Stimulated activated CD4-positive, alpha-beta T cell treated with anti-CD3 and anti-CD28 coated beads, Interleukin-1b, Interleukin-23, amount 100 ng/mL, for 4 hours (primary cell): Measurements from ENCODE around the gene NELL1.

Source experiments
- DNase-seq, 2 donors: peaks; one replicate each; pipeline ENCODE4 v3.0.0-alpha.2; 2020; ENCODE audit warnings: low read depth in 2 of 2

The NELL1 gene

GRCh38 chr11:21412652-21413383, 743.4 kb downstream of the NELL1 start:
- no peak for DNase-seq

- DNase-seq: no peak
Measured at GRCh38 chr11:21414953-21415352, 745.6 kb downstream of the NELL1 start.

DNA sequence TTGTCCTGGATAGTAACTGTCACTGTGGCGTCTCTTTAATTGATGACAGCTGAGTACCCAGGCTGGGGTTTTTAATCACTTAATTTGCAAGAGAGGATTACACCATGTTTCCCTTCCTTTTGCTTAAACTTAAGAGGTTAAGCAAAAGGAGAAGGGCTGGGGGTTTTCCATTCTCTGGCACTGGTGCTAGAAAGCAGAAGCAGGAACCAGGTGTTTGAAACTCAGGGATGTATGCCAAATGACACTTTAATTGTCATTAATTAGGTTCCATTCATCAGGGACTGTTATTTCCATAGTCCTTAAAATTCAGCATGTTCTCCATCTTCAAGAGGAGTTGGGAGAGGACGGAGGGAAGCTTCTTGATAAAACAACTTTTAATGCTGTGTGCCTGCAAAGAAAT, 746.2 kb downstream of the NELL1 start:
- no peak for DNase-seq

DNA sequence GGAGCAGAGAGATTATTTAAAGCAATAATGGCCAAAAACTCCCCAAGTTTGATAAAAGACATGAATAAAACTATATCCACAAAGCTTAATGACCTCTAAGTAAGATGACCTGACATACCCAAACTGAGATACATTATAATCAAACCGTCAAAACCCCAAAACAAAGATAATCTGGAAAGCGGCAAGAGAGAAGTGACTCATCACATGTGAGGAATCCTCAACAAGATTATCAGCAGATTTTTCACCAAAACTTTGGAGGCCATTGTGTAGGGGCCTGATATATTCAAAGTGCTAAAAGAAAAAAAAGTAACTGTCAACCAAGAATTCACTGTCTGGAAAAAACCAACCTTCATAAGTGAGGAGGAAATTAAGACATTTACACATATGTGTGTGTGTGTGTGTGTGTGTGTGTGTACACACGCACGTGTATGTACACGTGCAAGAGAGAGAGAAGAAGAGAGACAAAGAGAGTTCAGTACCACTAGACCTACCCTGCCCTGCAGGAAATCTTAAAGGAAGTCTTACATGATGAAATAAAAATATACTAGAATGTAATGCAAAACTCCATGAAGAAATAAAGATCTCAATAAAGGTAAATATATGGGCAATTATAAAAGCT, 752.4 kb downstream of the NELL1 start:
- no peak for DNase-seq

- no peak for DNase-seq
Measured at GRCh38 chr11:21426931-21427330, 757.5 kb downstream of the NELL1 start.

GRCh38 chr11:21427726-21428125, 758.3 kb downstream of the NELL1 start:
- no peak for DNase-seq

DNA sequence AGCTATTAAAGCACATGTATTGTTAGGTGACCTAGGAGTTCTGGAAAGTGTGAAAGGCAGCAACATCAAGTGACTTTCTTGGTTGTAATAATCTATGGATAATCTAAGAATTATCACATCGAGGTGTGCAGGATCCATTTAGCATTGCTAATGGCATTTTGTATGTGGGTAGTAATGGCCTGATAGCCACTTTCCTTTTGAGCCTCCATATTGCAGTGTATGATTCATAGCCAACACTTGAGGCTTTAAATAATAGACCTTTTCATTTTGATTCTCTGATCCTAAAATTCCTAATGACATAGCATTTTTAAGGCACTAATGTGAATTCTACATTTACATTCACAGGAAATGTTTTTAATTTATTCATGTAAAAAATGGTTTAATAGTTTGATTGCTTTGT, 759.4 kb downstream of the NELL1 start:
- no peak for DNase-seq

- DNase-seq: no peak
Measured at GRCh38 chr11:21429401-21429800, 760.0 kb downstream of the NELL1 start.

GRCh38 chr11:21430537-21430936, 761.2 kb downstream of the NELL1 start:
- no peak for DNase-seq

- no peak for DNase-seq
Measured at GRCh38 chr11:21446939-21447590, 777.7 kb downstream of the NELL1 start.

DNA sequence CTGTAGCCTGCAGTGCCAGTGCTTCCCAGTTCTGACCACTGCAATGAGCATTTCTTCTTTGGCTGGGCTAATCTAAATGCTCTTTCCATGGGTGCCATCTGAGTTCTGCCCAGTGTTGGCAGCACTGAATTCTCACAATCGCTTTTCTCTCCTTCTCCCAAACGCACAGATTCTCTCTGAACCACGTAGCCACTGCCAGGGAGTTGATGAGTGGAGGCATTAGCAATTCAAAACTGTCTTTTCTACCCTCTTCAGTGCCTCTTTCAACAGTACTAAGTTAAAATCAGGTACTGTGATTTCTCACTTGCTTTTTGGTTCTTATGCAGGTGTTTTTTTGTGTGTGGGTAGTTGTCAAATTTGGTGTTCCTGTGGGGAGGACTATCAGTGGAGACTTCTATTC, 778.5 kb downstream of the NELL1 start:
- DNase-seq: no peak

- DNase-seq: no peak
Measured at GRCh38 chr11:21456186-21456585, 786.8 kb downstream of the NELL1 start.

DNA sequence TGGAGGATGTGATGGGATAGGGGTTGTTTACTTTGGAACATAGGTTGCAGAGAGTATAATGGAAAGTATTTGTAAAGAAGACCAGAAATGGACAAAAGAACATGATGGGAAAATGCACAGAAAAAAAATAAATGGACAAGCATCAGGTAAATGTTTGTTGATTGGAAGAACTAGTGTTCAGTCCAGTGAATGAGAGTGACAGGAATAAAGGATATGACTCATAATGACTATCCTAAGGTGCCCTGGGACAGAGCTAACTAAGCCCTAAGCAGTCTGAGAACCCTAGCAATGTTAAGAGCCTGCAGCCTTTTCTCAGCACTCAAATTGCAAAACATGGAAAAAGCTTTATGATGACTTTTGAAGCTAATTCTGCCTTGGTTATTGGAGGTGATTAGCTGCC, 790.7 kb downstream of the NELL1 start:
- no peak for DNase-seq

- no peak for DNase-seq
Measured at GRCh38 chr11:21461701-21462100, 792.3 kb downstream of the NELL1 start.

DNA sequence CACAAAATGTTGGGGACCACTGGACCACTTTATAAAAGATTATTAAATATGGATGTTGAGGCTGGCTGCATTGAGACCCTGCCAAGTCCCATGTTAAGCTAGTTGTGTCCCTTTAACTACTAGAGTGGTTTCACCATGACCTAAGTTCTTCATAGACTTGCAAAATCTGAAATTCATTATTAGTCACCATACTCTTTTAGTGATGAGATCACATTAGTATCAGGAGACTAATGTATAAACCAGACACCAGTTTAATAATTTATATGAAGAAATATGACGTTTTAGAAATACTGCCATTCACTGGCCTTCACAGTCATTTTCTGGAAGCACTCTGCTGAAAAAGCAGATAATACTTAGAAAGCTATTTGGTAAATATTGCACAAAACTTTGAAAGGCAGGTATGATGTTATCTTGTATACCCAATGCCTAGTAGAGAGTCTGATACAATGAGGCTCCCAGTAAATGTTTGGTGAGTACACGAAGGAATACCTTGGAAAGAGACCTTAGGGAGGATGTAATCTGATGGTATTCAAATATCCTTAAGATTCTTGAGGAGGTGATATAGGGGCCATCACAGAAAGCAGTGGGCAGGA, 795.3 kb downstream of the NELL1 start:
- DNase-seq: no peak

DNA sequence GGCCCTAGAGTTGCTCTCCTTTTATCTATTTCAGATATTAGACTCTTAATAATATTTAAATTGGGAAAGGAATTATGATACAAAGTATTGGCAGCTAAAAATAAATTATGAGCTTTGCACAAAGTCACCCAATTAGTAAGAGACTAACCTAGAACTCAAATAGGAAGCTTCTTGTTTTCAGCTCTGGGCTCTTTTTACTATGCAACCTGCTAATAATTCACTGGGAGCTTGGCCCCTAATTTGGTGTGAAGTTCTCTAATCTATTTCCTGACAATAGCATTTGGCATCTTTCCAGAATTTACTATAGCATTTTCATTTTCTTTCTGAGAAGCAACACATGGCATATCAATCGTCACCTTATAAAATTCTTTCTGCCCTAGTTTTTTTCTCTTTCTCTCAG, 795.8 kb downstream of the NELL1 start:
- no peak for DNase-seq

DNA sequence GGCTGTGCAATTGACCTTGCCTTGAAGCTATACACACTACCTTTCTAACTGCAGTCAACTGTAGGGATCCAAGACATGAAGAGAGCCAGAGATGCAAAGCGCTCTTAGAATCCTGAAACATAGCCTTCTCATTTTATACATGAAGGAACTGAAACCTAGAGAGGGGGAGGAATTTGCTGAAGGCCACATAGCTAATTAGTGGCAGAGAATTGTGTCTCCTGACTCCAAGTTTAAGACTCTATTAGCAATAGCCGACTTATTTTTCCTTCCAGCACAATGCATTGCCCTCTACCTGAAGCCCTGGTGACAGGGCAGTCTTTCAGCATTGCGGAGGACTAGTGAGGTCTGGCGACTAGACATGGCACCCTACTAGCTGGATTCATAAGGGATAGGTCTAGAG, 796.5 kb downstream of the NELL1 start:
- DNase-seq: no peak

- no peak for DNase-seq
Measured at GRCh38 chr11:21470521-21470920, 801.1 kb downstream of the NELL1 start.

GRCh38 chr11:21472261-21472660, 802.9 kb downstream of the NELL1 start:
- DNase-seq: no peak

- no peak for DNase-seq
Measured at GRCh38 chr11:21474529-21474928, 805.1 kb downstream of the NELL1 start.

- no peak for DNase-seq
Measured at GRCh38 chr11:21475276-21475675, 805.9 kb downstream of the NELL1 start.

DNA sequence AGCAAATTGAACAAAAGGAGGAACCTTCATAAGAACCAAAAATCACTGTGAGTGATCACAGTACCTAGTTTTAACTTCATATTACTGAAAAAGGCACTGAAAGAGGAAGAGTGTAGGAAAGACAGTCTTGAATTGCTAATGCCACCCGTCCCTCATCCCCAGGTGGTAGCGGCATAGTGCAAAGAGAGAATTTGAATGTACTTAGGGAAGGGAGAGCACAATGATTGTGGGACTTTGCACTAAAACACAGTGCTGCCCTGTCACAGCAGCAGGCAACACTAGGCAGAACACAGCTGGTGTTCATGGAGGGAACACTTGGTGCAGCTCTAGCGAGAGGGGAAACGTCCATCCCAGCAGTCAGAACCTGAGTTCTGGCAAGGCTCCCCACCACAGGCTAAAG, 807.2 kb downstream of the NELL1 start:
- no peak for DNase-seq

DNA sequence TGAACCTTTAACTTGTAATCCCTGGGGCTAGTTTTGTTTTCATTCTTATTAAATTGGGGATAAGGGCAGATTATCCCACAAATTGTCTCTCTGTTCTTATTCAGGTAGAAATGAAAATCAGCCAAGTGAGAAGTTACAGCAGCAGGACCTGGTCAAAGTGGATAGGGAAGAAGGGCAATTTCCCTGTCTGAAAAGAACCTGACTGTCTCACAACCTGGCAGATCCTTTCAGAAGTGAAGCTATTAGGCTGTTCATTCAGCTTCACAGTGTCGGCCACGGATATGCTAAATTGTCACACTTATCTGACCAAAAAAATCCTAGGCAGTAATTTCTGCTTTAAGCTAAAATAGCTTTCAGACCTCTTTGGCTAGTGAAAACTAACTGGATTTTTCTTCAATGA, 810.9 kb downstream of the NELL1 start:
- no peak for DNase-seq
